ENCODE results near the gene DIPK1B.

Gene DIPK1B

GRCh38 chr9:136734837-136735496 lies 22.6 kb downstream of the DIPK1B start:
- WGBS, result 85% methylated on average over 12 of the region's 12 CpGs
- Histone ChIP-seq H3K27ac (ENCODE audit: low read depth, low read length) (no peak overlapping the region), H3K36me3 (ENCODE audit: insufficient read depth, low read length) (no peaks in the 10 kb centered on the region), H3K9me3 (ENCODE audit: insufficient read depth, low read depth, low read length) (no peaks in the 10 kb centered on the region), H3K27me3 (ENCODE audit: insufficient read depth, low read length) (no peaks in the 10 kb centered on the region), H3K4me3 (ENCODE audit: low read length) (no peak overlapping the region), H3K4me1 (ENCODE audit: insufficient read depth, low read length) (no peaks in the 10 kb centered on the region), H3K9ac (ENCODE audit: low read depth, low read length) (no peak overlapping the region)

DNA sequence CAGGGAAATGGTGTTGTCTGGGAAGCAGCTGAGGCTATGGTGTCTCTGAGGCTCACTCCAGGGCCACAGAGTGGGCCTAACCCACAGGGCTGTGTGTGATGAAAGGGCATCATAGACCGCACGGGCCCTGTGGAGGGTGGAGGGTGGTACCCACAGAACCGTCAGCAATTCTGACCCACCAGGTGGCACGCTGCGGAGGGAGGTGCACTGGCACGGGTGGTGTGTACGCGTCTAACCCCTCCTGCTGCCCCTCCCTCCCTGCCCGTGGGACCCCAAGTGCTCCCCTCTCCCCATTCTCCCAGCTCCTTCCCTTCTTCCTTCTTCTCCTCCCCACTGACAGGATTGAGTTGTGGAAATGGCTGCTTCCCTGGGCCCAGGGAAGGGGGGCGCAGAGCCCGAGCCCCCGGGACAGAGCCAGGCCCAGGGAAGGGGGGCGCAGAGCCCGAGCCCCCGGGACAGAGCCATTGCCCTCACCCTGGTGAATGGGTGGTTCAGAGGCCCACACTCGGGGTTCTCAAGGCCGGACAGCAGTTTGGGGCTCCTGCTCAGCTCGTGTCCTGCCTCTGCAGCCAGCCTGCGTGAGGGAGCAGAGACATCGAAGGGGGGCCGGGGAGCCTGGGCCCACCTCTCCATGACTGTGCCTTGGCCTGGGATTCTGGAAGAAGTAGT lies 23.6 kb downstream of the DIPK1B start:
- H3K27ac ChIP-seq (ENCODE audit: low read depth, low read length), result no peak overlapping the region
- H3K4me3 ChIP-seq (ENCODE audit: low read length), result no peak overlapping the region
- no peaks in the 10 kb centered on the region for H3K9me3 ChIP-seq (ENCODE audit: insufficient read depth, low read depth, low read length)
- 91% methylated on average over 21 of the region's 21 CpGs for WGBS
- H3K9ac ChIP-seq (ENCODE audit: low read depth, low read length), result no peak overlapping the region; the same call in 1 of the 2 replicates
- no peaks in the 10 kb centered on the region for H3K4me1 ChIP-seq (ENCODE audit: insufficient read depth, low read length)
- no peaks in the 10 kb centered on the region for H3K27me3 ChIP-seq (ENCODE audit: insufficient read depth, low read length)
- H3K36me3 ChIP-seq (ENCODE audit: insufficient read depth, low read length), result no peaks in the 10 kb centered on the region

DNA sequence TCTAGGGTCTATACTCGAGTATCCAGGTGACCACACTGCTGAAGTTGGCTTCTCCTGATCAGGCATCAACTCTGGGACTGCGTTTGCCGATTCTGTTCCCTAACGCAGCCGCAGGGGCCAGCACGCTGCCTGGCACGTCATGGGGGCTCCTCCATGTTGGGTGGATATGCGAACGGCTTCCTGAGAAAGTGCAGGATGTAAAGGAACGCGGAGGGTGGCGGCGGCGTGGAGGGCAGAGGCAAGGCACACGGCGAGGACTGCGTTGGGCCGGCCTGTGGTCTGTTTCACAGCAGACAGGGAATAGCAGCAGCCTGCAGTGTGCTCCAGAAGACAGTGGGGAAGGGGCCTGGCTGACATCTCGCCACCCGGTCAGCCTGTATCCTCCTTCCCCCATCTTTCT lies 26.6 kb downstream of the DIPK1B start:
- H3K9ac ChIP-seq (ENCODE audit: low read depth, low read length), result no peak overlapping the region
- no peaks in the 10 kb centered on the region for H3K36me3 ChIP-seq (ENCODE audit: insufficient read depth, low read length)
- H3K4me1 ChIP-seq (ENCODE audit: insufficient read depth, low read length), result no peaks in the 10 kb centered on the region
- no peaks in the 10 kb centered on the region for H3K27me3 ChIP-seq (ENCODE audit: insufficient read depth, low read length)
- H3K9me3 ChIP-seq (ENCODE audit: insufficient read depth, low read depth, low read length), result no peaks in the 10 kb centered on the region
- H3K4me3 ChIP-seq (ENCODE audit: low read length), result no peak overlapping the region
- no peak overlapping the region for H3K27ac ChIP-seq (ENCODE audit: low read depth, low read length)
- 93% methylated on average over 20 of the region's 20 CpGs for WGBS

DNA sequence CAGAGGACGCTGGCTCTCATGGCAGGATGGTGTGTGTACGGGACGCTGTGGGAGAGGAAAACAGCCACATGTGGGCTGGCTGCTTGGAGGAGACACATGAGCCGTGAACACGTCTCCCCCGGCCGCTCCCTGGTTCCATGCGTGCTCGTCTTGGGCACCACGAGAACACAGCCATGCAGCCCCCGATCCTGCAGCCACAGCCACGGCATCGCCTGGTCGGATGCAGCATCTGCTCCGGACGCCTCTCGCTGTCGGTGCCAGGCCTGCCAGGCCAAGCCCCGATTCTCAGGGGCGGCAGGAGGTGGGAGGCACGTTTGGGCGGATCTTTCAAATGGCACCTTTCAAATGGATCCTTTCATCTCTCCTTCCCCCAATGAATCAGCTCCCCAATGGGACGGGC lies 27.1 kb downstream of the DIPK1B start:
- Histone ChIP-seq H3K27me3 (ENCODE audit: insufficient read depth, low read length) (no peaks in the 10 kb centered on the region), H3K9ac (ENCODE audit: low read depth, low read length) (no peak overlapping the region)

GRCh38 chr9:136740069-136740468 lies 27.7 kb downstream of the DIPK1B start:
- Histone ChIP-seq H3K9me3 (ENCODE audit: insufficient read depth, low read depth, low read length) (no peaks in the 10 kb centered on the region), H3K27ac (ENCODE audit: low read depth, low read length) (no peak overlapping the region), H3K36me3 (ENCODE audit: insufficient read depth, low read length) (no peaks in the 10 kb centered on the region), H3K4me3 (ENCODE audit: low read length) (no peak overlapping the region), H3K9ac (ENCODE audit: low read depth, low read length) (no peak overlapping the region), H3K27me3 (ENCODE audit: insufficient read depth, low read length) (no peaks in the 10 kb centered on the region), H3K4me1 (ENCODE audit: insufficient read depth, low read length) (no peaks in the 10 kb centered on the region)
- WGBS, result 92% methylated on average over 11 of the region's 11 CpGs

More for the DNA sequence above, 27.1 kb downstream of the DIPK1B start:
- WGBS, result 90% methylated on average over 23 of the region's 23 CpGs
- no peak overlapping the region for H3K4me3 ChIP-seq (ENCODE audit: low read length)
- H3K4me1 ChIP-seq (ENCODE audit: insufficient read depth, low read length), result no peaks in the 10 kb centered on the region
- no peak overlapping the region for H3K27ac ChIP-seq (ENCODE audit: low read depth, low read length)
- no peaks in the 10 kb centered on the region for H3K36me3 ChIP-seq (ENCODE audit: insufficient read depth, low read length)
- no peaks in the 10 kb centered on the region for H3K9me3 ChIP-seq (ENCODE audit: insufficient read depth, low read depth, low read length)

DNA sequence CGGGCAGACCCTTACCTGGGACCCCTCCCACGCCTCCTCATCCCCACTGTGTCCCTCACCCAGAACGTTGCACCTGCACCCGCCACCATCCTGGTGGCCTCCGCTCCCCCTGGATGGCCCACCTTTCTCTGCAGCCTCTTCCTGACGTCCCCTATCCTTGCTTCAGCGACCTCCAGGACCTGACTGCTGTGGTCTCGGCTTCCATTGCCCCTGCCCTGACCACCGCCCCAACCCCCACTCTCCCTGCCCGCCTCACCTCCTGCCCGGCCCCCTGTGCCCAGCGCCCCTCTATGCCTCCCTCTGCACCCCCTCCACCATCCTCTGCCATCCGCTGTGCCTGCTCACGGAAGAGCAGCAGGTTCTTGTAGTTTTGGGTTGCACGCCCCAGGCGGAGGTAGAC lies 28.1 kb downstream of the DIPK1B start:
- H3K27me3 ChIP-seq (ENCODE audit: insufficient read depth, low read length), result no peaks in the 10 kb centered on the region
- 90% methylated on average over 16 of the region's 16 CpGs for WGBS

GRCh38 chr9:136740971-136741882 lies 28.9 kb downstream of the DIPK1B start:
- no peaks in the 10 kb centered on the region for H3K9me3 ChIP-seq (ENCODE audit: insufficient read depth, low read depth, low read length)
- no peak overlapping the region for H3K4me3 ChIP-seq (ENCODE audit: low read length)
- no peaks in the 10 kb centered on the region for H3K4me1 ChIP-seq (ENCODE audit: insufficient read depth, low read length)
- 84% methylated on average over 37 of the region's 37 CpGs for WGBS
- no peaks in the 10 kb centered on the region for H3K27me3 ChIP-seq (ENCODE audit: insufficient read depth, low read length)
- no peaks in the 10 kb centered on the region for H3K36me3 ChIP-seq (ENCODE audit: insufficient read depth, low read length)
- H3K27ac ChIP-seq (ENCODE audit: low read depth, low read length), result no peak overlapping the region
- H3K9ac ChIP-seq (ENCODE audit: low read depth, low read length), result no peak overlapping the region

More for the DNA sequence above, 28.1 kb downstream of the DIPK1B start:
- Histone ChIP-seq H3K4me1 (ENCODE audit: insufficient read depth, low read length) (no peaks in the 10 kb centered on the region), H3K9ac (ENCODE audit: low read depth, low read length) (no peak overlapping the region), H3K36me3 (ENCODE audit: insufficient read depth, low read length) (no peaks in the 10 kb centered on the region), H3K4me3 (ENCODE audit: low read length) (no peak overlapping the region), H3K27ac (ENCODE audit: low read depth, low read length) (no peak overlapping the region), H3K9me3 (ENCODE audit: insufficient read depth, low read depth, low read length) (no peaks in the 10 kb centered on the region)

DNA sequence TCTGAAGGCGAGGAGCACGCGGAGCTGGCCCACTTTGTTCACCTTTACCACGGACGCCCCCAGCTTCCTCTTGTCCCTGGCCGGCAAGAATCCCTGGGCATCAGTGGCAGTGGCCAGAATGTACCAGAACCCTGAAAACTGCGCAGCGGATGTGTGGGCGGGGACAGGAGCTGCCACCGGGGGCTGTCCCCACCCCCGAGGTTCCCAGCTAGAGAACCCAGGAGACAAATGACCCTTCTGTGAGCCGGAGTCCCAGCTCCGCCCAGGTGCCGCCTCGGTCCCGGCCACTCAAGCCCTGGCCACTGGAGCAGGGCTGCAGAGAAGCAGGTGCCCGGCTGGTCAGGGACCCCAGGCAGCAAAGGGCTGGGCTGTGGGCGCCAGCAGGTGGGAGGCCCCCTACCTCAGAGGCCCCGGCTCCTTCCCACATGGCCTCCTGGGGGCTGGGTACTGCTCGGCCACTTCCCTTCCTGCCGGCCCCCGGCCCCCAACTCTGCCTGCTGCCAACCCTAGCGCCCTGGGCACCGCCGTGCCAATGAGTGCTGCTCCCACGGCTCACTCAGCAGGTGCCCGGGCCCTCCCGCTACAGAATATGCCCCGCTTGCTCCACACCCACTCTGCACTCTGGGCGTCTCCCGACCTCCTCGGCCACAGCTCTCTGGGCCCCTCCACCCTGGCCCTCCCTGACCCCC lies 29.7 kb downstream of the DIPK1B start:
- Histone ChIP-seq H3K36me3 (ENCODE audit: insufficient read depth, low read length) (no peaks in the 10 kb centered on the region), H3K9ac (ENCODE audit: low read depth, low read length) (no peak overlapping the region)
- WGBS, result 85% methylated on average over 32 of the region's 32 CpGs

GRCh38 chr9:136742591-136743391 lies 30.4 kb downstream of the DIPK1B start, which contains the start of gene LCN10:
Gene LCN10 (minus strand): TSS chr9:136742940. CDS start chr9:136742903, 37 bp downstream.
- Histone ChIP-seq H3K27me3 (ENCODE audit: insufficient read depth, low read length) (no peaks in the 10 kb centered on the region), H3K36me3 (ENCODE audit: insufficient read depth, low read length) (no peaks in the 10 kb centered on the region)

More for the DNA sequence above, 29.7 kb downstream of the DIPK1B start:
- Histone ChIP-seq H3K4me1 (ENCODE audit: insufficient read depth, low read length) (no peaks in the 10 kb centered on the region), H3K9me3 (ENCODE audit: insufficient read depth, low read depth, low read length) (no peaks in the 10 kb centered on the region), H3K27ac (ENCODE audit: low read depth, low read length) (no peak overlapping the region), H3K4me3 (ENCODE audit: low read length) (no peak overlapping the region), H3K27me3 (ENCODE audit: insufficient read depth, low read length) (no peaks in the 10 kb centered on the region)

GRCh38 chr9:136743639-136744211 lies 31.4 kb downstream of the DIPK1B start:
- no peaks in the 10 kb centered on the region for H3K9me3 ChIP-seq (ENCODE audit: insufficient read depth, low read depth, low read length)
- no peak overlapping the region for H3K4me3 ChIP-seq (ENCODE audit: low read length)
- no peak overlapping the region for H3K27ac ChIP-seq (ENCODE audit: low read depth, low read length)
- no peaks in the 10 kb centered on the region for H3K4me1 ChIP-seq (ENCODE audit: insufficient read depth, low read length)
- WGBS, result 92% methylated on average over 16 of the region's 16 CpGs
- H3K36me3 ChIP-seq (ENCODE audit: insufficient read depth, low read length), result no peaks in the 10 kb centered on the region
- H3K9ac ChIP-seq (ENCODE audit: low read depth, low read length), result no peak overlapping the region
- no peaks in the 10 kb centered on the region for H3K27me3 ChIP-seq (ENCODE audit: insufficient read depth, low read length)

More at GRCh38 chr9:136742591-136743391, 30.4 kb downstream of the DIPK1B start, which contains the start of gene LCN10:
- Histone ChIP-seq H3K9ac (ENCODE audit: low read depth, low read length) (no peak within 1 kb of the TSS), H3K4me1 (ENCODE audit: insufficient read depth, low read length) (no peaks in the 10 kb centered on the region), H3K27ac (ENCODE audit: low read depth, low read length) (no peak within 1 kb of the TSS), H3K9me3 (ENCODE audit: insufficient read depth, low read depth, low read length) (no peaks in the 10 kb centered on the region), H3K4me3 (ENCODE audit: low read length) (0 out of 2 replicates have a peak within 1 kb of the TSS, but pooled peaks have one; percentile 21)
- WGBS, result 77% methylated on average over 21 of the region's 25 CpGs

All from HUES64 (cell line).